HepG2 (cell line): Measurements from ENCODE around the gene CD109.

Source experiments
- HDAC1 ChIP-seq: sonication (generic); formaldehyde crosslinking; IDR thresholded peaks from 2 replicates; pipeline ENCODE4 v1.5.1; 2020; ENCODE audit warnings: mild to moderate bottlenecking, missing genetic modification reagents
- HMGXB4 ChIP-seq, 2 experiments: sonication (generic) in 1 of 2; formaldehyde crosslinking in 1 of 2; IDR thresholded peaks; 2 replicates each; pipeline versions ENCODE4 v1.4.0 to v1.6.1; 2018 to 2020; ENCODE audit warnings: missing genetic modification reagents in 2 of 2, borderline replicate concordance in 1 of 2, low read depth in 1 of 2, mild to moderate bottlenecking in 1 of 2, missing biosample characterization in 1 of 2
- NFIC ChIP-seq: IDR thresholded peaks from 2 replicates; pipeline ENCODE4 v1.6.1; 2012; ENCODE audit warnings: mild to moderate bottlenecking, low read length, inconsistent platforms
- PCBP2 ChIP-seq: fragments of 200-400 bp; formaldehyde crosslinking; optimal IDR thresholded peaks from 2 replicates; pipeline ENCODE3; 2018; ENCODE audit warnings: low read length, low read depth; ENCODE audit not compliant: poor library complexity, severe bottlenecking
- ZNF768 ChIP-seq: sonication (generic); formaldehyde crosslinking; IDR thresholded peaks from 2 replicates; pipeline ENCODE4 v1.4.0; 2020; ENCODE audit warnings: missing genetic modification reagents
- ZSCAN31 ChIP-seq: sonication (generic); formaldehyde crosslinking; IDR thresholded peaks from 2 replicates; pipeline ENCODE4 v1.5.0; 2020; ENCODE audit warnings: low read depth, mild to moderate bottlenecking, missing genetic modification reagents

- no peak for TF ChIP-seq PCBP2
- no peak for TF ChIP-seq ZSCAN31 (CRISPR knock-in tag)
- TF ChIP-seq HDAC1 (CRISPR knock-in tag) = no peak
- TF ChIP-seq HMGXB4 (CRISPR knock-in tag; IDR thresholded peaks at IDR 0.05; ENCODE audit: borderline replicate concordance in 1 of 2, low read depth in 1 of 2) = no peak
- TF ChIP-seq ZNF768 (CRISPR knock-in tag) = no peak
- no peak for TF ChIP-seq NFIC
These were observed 115.7 kb downstream of the CD109 start for GRCh38 chr6:73811706-73812105.
